DND-41 (cell line): ENCODE data around the gene TIMM23.

ENCODE experiments used
- ATAC-seq: fragments of 200-7000 bp; cut with Tn5 transposase; 3 replicates; pipeline ENCODE4 v1.9.1; 2021; ENCODE audit warnings: low read depth; ENCODE audit not compliant: insufficient read depth
- DNase-seq: peaks from one replicate; pipeline ENCODE4 v3.0.0-alpha.2; 2020
- H2AFZ ChIP-seq: 2 replicates; pipeline ENCODE4 v1.6.0; 2012; ENCODE audit warnings: low read depth, low read length
- H3K27ac ChIP-seq: 2 replicates; pipeline ENCODE4 v1.5.1; 2012; ENCODE audit warnings: low read length, inconsistent platforms
- H3K27me3 ChIP-seq: fragments of 200-600 bp; sonication (generic); 2 replicates; pipeline ENCODE4 v1.6.0; 2012; ENCODE audit warnings: low read length, mild to moderate bottlenecking, inconsistent platforms; ENCODE audit not compliant: insufficient read depth, poor library complexity
- H3K36me3 ChIP-seq: 2 replicates; pipeline ENCODE4 v1.5.1; 2012; ENCODE audit warnings: low read length, inconsistent platforms; ENCODE audit not compliant: insufficient read depth
- H3K4me1 ChIP-seq: 2 replicates; pipeline ENCODE4 v1.5.1; 2012; ENCODE audit warnings: mild to moderate bottlenecking, low read length; ENCODE audit not compliant: insufficient read depth
- H3K4me2 ChIP-seq: 2 replicates; pipeline ENCODE4 v1.6.0; 2012; ENCODE audit warnings: mild to moderate bottlenecking, moderate library complexity, low read length, inconsistent platforms; ENCODE audit not compliant: insufficient read depth
- H3K4me3 ChIP-seq, 2 experiments: fragments of 200-600 bp in 1 of 2; shearing (Covaris generic) in 1 of 2; 2 replicates each; pipeline ENCODE4 v1.5.1; 2012 to 2016; ENCODE audit warnings: inconsistent platforms in 2 of 2, low read length in 2 of 2, mild to moderate bottlenecking in 2 of 2, low read depth in 1 of 2, moderate library complexity in 1 of 2
- H3K79me2 ChIP-seq: 2 replicates; pipeline ENCODE4 v1.6.0; 2012; ENCODE audit warnings: low read length, inconsistent platforms; ENCODE audit not compliant: insufficient read depth
- H3K9ac ChIP-seq: 2 replicates; pipeline ENCODE4 v1.6.0; 2012; ENCODE audit warnings: low read depth, mild to moderate bottlenecking, inconsistent platforms, low read length, moderate library complexity
- H3K9me3 ChIP-seq: 2 replicates; pipeline ENCODE4 v1.5.1; 2012; ENCODE audit warnings: low read length, moderate library complexity, mild to moderate bottlenecking, inconsistent platforms; ENCODE audit not compliant: insufficient read depth, severe bottlenecking
- H4K20me1 ChIP-seq: 2 replicates; pipeline ENCODE4 v1.6.0; 2012; ENCODE audit warnings: low read length; ENCODE audit not compliant: insufficient read depth
- EZH2 ChIP-seq: IDR thresholded peaks from 3 replicates; pipeline ENCODE4 v1.6.1; 2012; ENCODE audit warnings: borderline replicate concordance, low read depth, mild to moderate bottlenecking, moderate library complexity, low read length, inconsistent platforms; ENCODE audit not compliant: severe bottlenecking
- TF ChIP-seq, protein P1 (sequence below): IDR thresholded peaks from 2 replicates; pipeline ENCODE4 v1.5.1; 2012; ENCODE audit warnings: borderline replicate concordance, low read length, moderate library complexity, mild to moderate bottlenecking; ENCODE audit not compliant: poor library complexity, severe bottlenecking; ENCODE audit errors: extremely low read depth

TIMM23 gene

DNA sequence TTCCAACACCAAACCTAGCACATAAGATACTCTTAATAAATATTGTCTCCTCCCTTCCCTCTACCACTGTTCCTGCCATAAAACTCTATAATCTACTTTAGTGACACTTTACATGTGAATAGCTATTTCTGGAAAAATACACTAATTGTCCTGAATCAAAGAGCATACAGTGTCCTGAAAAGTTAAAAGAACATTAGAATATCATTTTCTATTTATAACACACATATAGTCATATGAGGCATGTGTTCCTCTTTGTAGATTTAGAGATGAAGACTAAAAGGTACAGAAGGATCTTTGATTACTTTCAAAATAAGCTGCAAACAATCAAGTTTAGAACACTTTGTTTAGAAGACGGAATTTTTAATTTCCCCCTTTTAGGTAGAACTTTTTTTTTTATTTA, 44.5 kb downstream of the TIMM23 start:
- Histone ChIP-seq H3K9me3 (no peaks in the 10 kb centered on the region), H3K36me3 (peaks cover 56% of the 10 kb centered on the region), H3K4me1 (0 out of 2 replicates have a peak, but pooled peaks cover 3% of the 10 kb centered on the region), H3K79me2 (peaks cover 72% of the 10 kb centered on the region), H3K27me3 (no peaks in the 10 kb centered on the region), H3K27ac (no peak overlapping the region), H3K4me2 (no peak overlapping the region), H4K20me1 (peaks cover 67% of the 10 kb centered on the region), H3K9ac (no peak overlapping the region), H3K4me3 (no peak overlapping the region), H2AFZ (no peak overlapping the region)
- TF ChIP-seq, protein P1, sequence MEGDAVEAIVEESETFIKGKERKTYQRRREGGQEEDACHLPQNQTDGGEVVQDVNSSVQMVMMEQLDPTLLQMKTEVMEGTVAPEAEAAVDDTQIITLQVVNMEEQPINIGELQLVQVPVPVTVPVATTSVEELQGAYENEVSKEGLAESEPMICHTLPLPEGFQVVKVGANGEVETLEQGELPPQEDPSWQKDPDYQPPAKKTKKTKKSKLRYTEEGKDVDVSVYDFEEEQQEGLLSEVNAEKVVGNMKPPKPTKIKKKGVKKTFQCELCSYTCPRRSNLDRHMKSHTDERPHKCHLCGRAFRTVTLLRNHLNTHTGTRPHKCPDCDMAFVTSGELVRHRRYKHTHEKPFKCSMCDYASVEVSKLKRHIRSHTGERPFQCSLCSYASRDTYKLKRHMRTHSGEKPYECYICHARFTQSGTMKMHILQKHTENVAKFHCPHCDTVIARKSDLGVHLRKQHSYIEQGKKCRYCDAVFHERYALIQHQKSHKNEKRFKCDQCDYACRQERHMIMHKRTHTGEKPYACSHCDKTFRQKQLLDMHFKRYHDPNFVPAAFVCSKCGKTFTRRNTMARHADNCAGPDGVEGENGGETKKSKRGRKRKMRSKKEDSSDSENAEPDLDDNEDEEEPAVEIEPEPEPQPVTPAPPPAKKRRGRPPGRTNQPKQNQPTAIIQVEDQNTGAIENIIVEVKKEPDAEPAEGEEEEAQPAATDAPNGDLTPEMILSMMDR, result no peak
- no peak for TF ChIP-seq EZH2
- DNase-seq (no peak), ATAC-seq (no peak)

DNA sequence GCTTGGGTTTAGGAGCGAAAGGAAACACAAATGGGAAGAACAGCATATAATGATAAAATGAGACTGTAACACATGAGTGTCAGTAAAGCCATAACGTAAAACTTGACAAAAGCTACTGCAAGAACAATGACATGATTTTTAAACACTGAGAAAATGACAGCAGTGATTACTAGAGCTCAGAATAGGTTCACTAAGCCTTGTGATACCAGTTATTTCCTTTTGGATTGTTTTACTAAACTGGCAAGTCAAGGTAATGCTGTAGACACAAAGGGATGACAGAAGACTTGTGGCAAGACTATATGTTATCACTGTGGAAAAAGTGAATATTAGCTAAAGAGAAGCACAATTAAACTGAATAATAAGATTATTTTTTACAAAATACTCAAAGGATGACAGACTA, 45.4 kb downstream of the TIMM23 start:
- Histone ChIP-seq H3K4me1 (peaks cover 9% of the 10 kb centered on the region; the same call in 1 of the 2 replicates), H3K27ac (no peak overlapping the region), H3K9me3 (no peaks in the 10 kb centered on the region), H3K4me3 (no peak overlapping the region), H3K27me3 (no peaks in the 10 kb centered on the region), H3K9ac (no peak overlapping the region), H3K4me2 (no peak overlapping the region), H4K20me1 (peaks cover 74% of the 10 kb centered on the region), H2AFZ (no peak overlapping the region), H3K36me3 (peaks cover 49% of the 10 kb centered on the region), H3K79me2 (peaks cover 81% of the 10 kb centered on the region)
- TF ChIP-seq, protein P1, result no peak
- no peak for TF ChIP-seq EZH2
- DNase-seq, result no peak
- no peak for ATAC-seq

DNA sequence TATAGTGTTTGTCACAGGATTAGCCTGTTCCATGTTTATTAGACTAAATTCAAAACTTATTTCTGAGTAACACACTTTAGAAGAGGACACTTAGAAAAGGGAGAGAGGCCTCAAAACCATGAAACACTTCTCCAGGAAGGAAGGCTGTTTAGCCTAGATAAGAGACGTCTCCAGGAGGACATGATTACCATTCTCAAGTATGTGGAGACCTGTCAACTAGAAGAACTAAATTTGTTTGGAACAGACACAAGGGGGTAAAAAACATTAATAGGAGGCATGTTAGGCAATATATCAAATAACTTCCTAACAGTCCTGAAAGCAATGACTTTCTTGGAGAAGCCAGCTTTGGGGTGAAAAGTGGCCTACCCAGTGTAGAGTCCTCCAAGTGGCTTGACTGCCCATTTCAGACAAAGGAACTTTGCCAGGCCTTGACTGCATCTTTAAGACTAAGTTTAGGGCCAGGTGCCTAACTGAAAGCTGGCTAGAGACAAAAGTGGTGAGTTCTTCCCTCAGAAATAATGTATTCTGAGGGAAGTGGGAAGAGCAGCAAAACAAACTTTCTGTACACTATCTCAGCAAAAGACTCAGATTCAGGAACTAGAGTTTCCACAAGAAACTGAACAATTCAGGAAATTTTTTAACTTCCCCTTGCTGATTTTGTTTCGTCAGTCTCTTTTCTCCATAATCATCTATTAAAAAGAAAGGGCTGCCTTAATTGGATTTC, 46.3 kb downstream of the TIMM23 start:
- H3K79me2 ChIP-seq, result peaks cover 90% of the 10 kb centered on the region
- DNase-seq (no peak), ATAC-seq (no peak)
- H3K9ac ChIP-seq, result no peak overlapping the region
- no peak overlapping the region for H3K4me2 ChIP-seq
- TF ChIP-seq, protein P1, result no peak
- TF ChIP-seq EZH2, result no peak
- H3K27ac ChIP-seq, result no peak overlapping the region
- H3K9me3 ChIP-seq, result no peaks in the 10 kb centered on the region
- no peak overlapping the region for H3K4me3 ChIP-seq
- H4K20me1 ChIP-seq, result peaks cover 76% of the 10 kb centered on the region
- no peak overlapping the region for H2AFZ ChIP-seq
- H3K27me3 ChIP-seq, result no peaks in the 10 kb centered on the region
- peaks cover 16% of the 10 kb centered on the region for H3K4me1 ChIP-seq
- H3K36me3 ChIP-seq, result peaks cover 40% of the 10 kb centered on the region

DNA sequence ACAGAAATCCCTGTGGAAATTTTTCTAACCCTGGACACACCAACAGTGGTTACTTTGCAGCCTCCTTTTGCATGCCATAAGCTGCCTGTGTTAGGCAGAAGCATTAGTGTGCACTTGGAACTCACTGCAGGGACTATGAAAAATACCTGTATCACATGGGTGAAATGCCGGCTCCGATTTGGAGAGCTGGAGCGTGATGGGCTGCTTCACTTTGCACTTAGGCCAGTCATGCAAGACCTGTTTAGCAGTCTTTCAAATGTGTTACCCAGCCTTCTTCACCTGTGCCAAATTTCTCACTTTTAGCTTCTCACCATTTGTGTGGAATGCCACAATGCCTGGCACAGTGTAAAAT, 46.9 kb downstream of the TIMM23 start:
- Histone ChIP-seq H4K20me1 (peaks cover 80% of the 10 kb centered on the region), H2AFZ (no peak overlapping the region), H3K27ac (no peak overlapping the region), H3K4me2 (no peak overlapping the region), H3K27me3 (no peaks in the 10 kb centered on the region), H3K9ac (no peak overlapping the region), H3K9me3 (no peaks in the 10 kb centered on the region), H3K4me3 (no peak overlapping the region), H3K36me3 (peaks cover 35% of the 10 kb centered on the region), H3K79me2 (peaks cover 95% of the 10 kb centered on the region), H3K4me1 (peaks cover 22% of the 10 kb centered on the region)
- no peak for DNase-seq
- no peak for TF ChIP-seq EZH2
- TF ChIP-seq, protein P1, result no peak
- no peak for ATAC-seq
